Neuron (in vitro differentiated cells): ENCODE measurements around the gene GABRB1.
"Not testable (repeated sequence)": the region's sequence is repeated elsewhere in the genome, so short reads cannot be mapped to it uniquely, and the experiment has no call there.

ENCODE experiments used
- H2AFZ ChIP-seq: one replicate; pipeline ENCODE4 v1.6.1; 2013; ENCODE audit warnings: low read depth, mild to moderate bottlenecking, inconsistent platforms, low read length, moderate library complexity
- H3K27me3 ChIP-seq: one replicate; pipeline ENCODE4 v1.6.1; 2013; ENCODE audit warnings: low read length; ENCODE audit not compliant: insufficient read depth
- H3K36me3 ChIP-seq: one replicate; pipeline ENCODE4 v1.6.1; 2013; ENCODE audit warnings: low read length; ENCODE audit not compliant: insufficient read depth
- H3K4me1 ChIP-seq: one replicate; pipeline ENCODE4 v1.6.1; 2013; ENCODE audit warnings: low read length; ENCODE audit not compliant: insufficient read depth
- H3K4me3 ChIP-seq: 2 replicates; pipeline ENCODE4 v1.5.1; 2013; ENCODE audit warnings: mild to moderate bottlenecking, low read length, moderate library complexity
- H3K9me3 ChIP-seq: one replicate; pipeline ENCODE4 v1.6.1; 2013; ENCODE audit warnings: low read length

The GABRB1 gene

GRCh38 chr4:47373709-47374108, 342.3 kb downstream of the GABRB1 start:
- Histone ChIP-seq H3K36me3 (no peaks in the 10 kb centered on the region), H3K27me3 (no peaks in the 10 kb centered on the region), H3K4me1 (no peaks in the 10 kb centered on the region), H3K4me3 (no peak overlapping the region), H3K9me3 (no peaks in the 10 kb centered on the region), H2AFZ (no peak overlapping the region)

GRCh38 chr4:47374477-47374876, 343.1 kb downstream of the GABRB1 start:
- Histone ChIP-seq H3K4me3 (no peak overlapping the region), H2AFZ (no peak overlapping the region), H3K36me3 (no peaks in the 10 kb centered on the region), H3K9me3 (no peaks in the 10 kb centered on the region), H3K27me3 (no peaks in the 10 kb centered on the region), H3K4me1 (no peaks in the 10 kb centered on the region)

GRCh38 chr4:47378021-47378530, 346.7 kb downstream of the GABRB1 start:
- H3K4me1 ChIP-seq, H3K27me3 ChIP-seq: not testable (repeated sequence)

GRCh38 chr4:47381172-47381571, 349.8 kb downstream of the GABRB1 start:
- no peaks in the 10 kb centered on the region for H3K36me3 ChIP-seq
- no peaks in the 10 kb centered on the region for H3K9me3 ChIP-seq
- H3K4me3 ChIP-seq, result no peak overlapping the region
- no peaks in the 10 kb centered on the region for H3K27me3 ChIP-seq
- H3K4me1 ChIP-seq, result no peaks in the 10 kb centered on the region
- no peak overlapping the region for H2AFZ ChIP-seq

More at GRCh38 chr4:47378021-47378530, 346.7 kb downstream of the GABRB1 start:
- H3K4me3 ChIP-seq, H2AFZ ChIP-seq, H3K36me3 ChIP-seq, H3K9me3 ChIP-seq: not testable (repeated sequence)

- Histone ChIP-seq H2AFZ (no peak overlapping the region), H3K4me3 (no peak overlapping the region), H3K9me3 (no peaks in the 10 kb centered on the region), H3K4me1 (no peaks in the 10 kb centered on the region), H3K36me3 (no peaks in the 10 kb centered on the region), H3K27me3 (no peaks in the 10 kb centered on the region)
These were observed 351.5 kb downstream of the GABRB1 start for GRCh38 chr4:47382846-47383360.

GRCh38 chr4:47383829-47384427, 352.6 kb downstream of the GABRB1 start:
- no peaks in the 10 kb centered on the region for H3K4me1 ChIP-seq
- H3K36me3 ChIP-seq, result no peaks in the 10 kb centered on the region
- H2AFZ ChIP-seq, result no peak overlapping the region
- H3K4me3 ChIP-seq, result no peak overlapping the region
- H3K27me3 ChIP-seq, result no peaks in the 10 kb centered on the region
- H3K9me3 ChIP-seq, result no peaks in the 10 kb centered on the region

- no peaks in the 10 kb centered on the region for H3K36me3 ChIP-seq
- peaks cover 4% of the 10 kb centered on the region for H3K4me1 ChIP-seq
- no peaks in the 10 kb centered on the region for H3K9me3 ChIP-seq
- no peak overlapping the region for H3K4me3 ChIP-seq
- no peaks in the 10 kb centered on the region for H3K27me3 ChIP-seq
- no peak overlapping the region for H2AFZ ChIP-seq
These were observed 354.8 kb downstream of the GABRB1 start for GRCh38 chr4:47386146-47386545.

GRCh38 chr4:47386561-47387235, 355.3 kb downstream of the GABRB1 start:
- peaks cover 4% of the 10 kb centered on the region for H3K4me1 ChIP-seq
- H2AFZ ChIP-seq, result no peak overlapping the region
- H3K4me3 ChIP-seq, result no peak overlapping the region
- H3K36me3 ChIP-seq, result no peaks in the 10 kb centered on the region
- H3K27me3 ChIP-seq, result no peaks in the 10 kb centered on the region
- H3K9me3 ChIP-seq, result no peaks in the 10 kb centered on the region

DNA sequence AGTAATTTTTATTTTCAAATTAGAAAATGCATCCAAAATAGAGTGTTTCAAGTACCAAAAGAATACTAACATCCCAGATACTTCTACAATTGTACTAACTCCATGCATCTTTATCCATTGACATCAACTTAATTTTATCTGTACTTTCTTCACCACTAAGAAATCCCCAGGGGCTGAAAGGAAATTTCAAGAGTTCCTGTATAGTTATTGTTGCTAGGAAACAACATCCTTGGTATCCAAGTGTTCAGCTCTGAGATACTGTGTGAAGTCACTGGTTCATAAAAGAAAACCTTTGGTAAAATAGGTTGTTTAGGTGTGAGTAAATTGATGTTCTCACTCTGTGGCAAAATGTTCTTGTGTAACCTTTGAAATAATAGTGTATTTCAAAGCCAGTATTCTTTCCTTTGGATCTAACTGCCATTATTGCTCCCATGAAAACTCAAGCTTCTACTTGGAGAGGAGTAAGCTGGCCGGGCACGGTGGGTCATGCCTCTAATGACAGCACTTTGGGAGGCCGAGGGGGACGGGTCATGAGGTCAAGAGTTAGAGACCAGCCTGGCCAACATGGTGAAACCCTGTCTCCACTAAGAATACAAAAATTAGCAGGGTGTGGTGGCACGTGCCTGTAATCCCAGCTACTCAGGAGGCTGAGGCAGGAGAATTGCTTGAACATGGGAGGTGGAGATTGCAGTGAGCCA, 359.2 kb downstream of the GABRB1 start:
- Histone ChIP-seq H3K4me1 (peaks cover 4% of the 10 kb centered on the region), H2AFZ (no peak overlapping the region), H3K9me3 (no peaks in the 10 kb centered on the region), H3K27me3 (no peaks in the 10 kb centered on the region), H3K36me3 (no peaks in the 10 kb centered on the region), H3K4me3 (no peak overlapping the region)

DNA sequence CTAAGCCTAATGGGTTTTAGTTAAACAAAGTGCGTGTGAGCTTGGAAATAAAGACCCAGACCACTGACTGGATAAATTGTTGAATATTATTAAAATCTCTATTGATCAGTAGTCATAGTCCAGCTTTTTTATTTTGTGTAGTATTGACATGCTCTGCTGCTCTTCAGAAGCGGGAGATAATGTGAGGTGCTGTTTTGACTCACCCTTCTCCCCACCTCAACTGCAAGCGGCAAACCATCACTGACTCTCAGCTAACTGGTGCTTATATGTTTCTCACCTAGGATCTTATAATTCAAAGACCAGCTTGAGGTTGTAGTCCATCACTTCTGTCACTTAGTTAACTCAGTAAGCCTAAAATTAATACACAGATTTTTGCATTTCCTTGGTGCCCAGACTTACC, 359.9 kb downstream of the GABRB1 start:
- no peaks in the 10 kb centered on the region for H3K27me3 ChIP-seq
- peaks cover 4% of the 10 kb centered on the region for H3K4me1 ChIP-seq
- H2AFZ ChIP-seq, result no peak overlapping the region
- no peaks in the 10 kb centered on the region for H3K36me3 ChIP-seq
- no peak overlapping the region for H3K4me3 ChIP-seq
- no peaks in the 10 kb centered on the region for H3K9me3 ChIP-seq

- H3K4me3 ChIP-seq, result no peak overlapping the region
- H3K9me3 ChIP-seq, result no peaks in the 10 kb centered on the region
- H2AFZ ChIP-seq, result no peak overlapping the region
- no peaks in the 10 kb centered on the region for H3K4me1 ChIP-seq
- H3K36me3 ChIP-seq, result no peaks in the 10 kb centered on the region
- no peaks in the 10 kb centered on the region for H3K27me3 ChIP-seq
These were observed 375.0 kb downstream of the GABRB1 start for GRCh38 chr4:47406408-47406807.

- Histone ChIP-seq H3K27me3 (no peaks in the 10 kb centered on the region), H3K4me1 (no peaks in the 10 kb centered on the region), H3K9me3 (no peaks in the 10 kb centered on the region), H3K4me3 (no peak overlapping the region), H3K36me3 (no peaks in the 10 kb centered on the region), H2AFZ (no peak overlapping the region)
These were observed 378.9 kb downstream of the GABRB1 start for GRCh38 chr4:47410271-47410670.

GRCh38 chr4:47413521-47413920, 382.2 kb downstream of the GABRB1 start:
- H3K27me3 ChIP-seq, result no peaks in the 10 kb centered on the region
- H3K4me3 ChIP-seq, result no peak overlapping the region
- no peaks in the 10 kb centered on the region for H3K4me1 ChIP-seq
- no peak overlapping the region for H2AFZ ChIP-seq
- no peaks in the 10 kb centered on the region for H3K36me3 ChIP-seq
- H3K9me3 ChIP-seq, result no peaks in the 10 kb centered on the region
